ENCODE results near the gene ZNF740. TPM values are rescaled to one million over a fixed set of nuclear protein-coding genes. Genes with fewer than 3 reads are reported as not detected.

ZNF740 gene
- total and polyA plus RNA-seq, 2 of the 4 experiments (the other 2 are of a cell fraction) = 13.1 to 14.0 TPM

- Histone ChIP-seq H2BK20ac (ENCODE audit: low read depth, low read length) (no peak overlapping the region), H3K27ac (ENCODE audit: insufficient read depth, low read length) (no peak overlapping the region), H4K20me1 (ENCODE audit: insufficient read depth, low read length) (no peaks in the 10 kb centered on the region), H3K4me2 (ENCODE audit: low read depth, low read length) (no peak overlapping the region), H4K8ac (ENCODE audit: low read depth in 2 of 2, low read length in 2 of 2) (no peak overlapping the region; a peak in 1 of 4 replicates), H3K9me3 (ENCODE audit: control insufficient read depth, insufficient read depth, low read length) (no peaks in the 10 kb centered on the region), H3K9ac (ENCODE audit: low read depth, low read length) (no peak overlapping the region), H3K56ac (ENCODE audit: extremely low read depth, insufficient read depth, low read length) (no peak overlapping the region), H3K36me3 (ENCODE audit: control insufficient read depth, insufficient read depth, low read length) (peaks cover 7% of the 10 kb centered on the region; the same call in 1 of the 2 replicates), H2AFZ (replicated peaks; ENCODE audit: low read length, poor library complexity) (peak overlapping the region; percentile 14), H4K91ac (ENCODE audit: insufficient read depth, low read depth, low read length) (no peak overlapping the region), H3K9me1 (ENCODE audit: insufficient read depth, low read length) (no peaks in the 10 kb centered on the region), H3K14ac (replicated peaks; ENCODE audit: low read depth, low read length) (no peak overlapping the region), H3K27me3 (ENCODE audit: control insufficient read depth, insufficient read depth, low read length) (no peaks in the 10 kb centered on the region), H3K79me1 (ENCODE audit: low read depth in 1 of 2, low read length in 2 of 2) (no peaks in the 10 kb centered on the region), H3K4ac (ENCODE audit: low read depth, low read length) (no peak overlapping the region), H2BK120ac (ENCODE audit: low read depth, low read length) (no peak overlapping the region), H3K18ac (ENCODE audit: low read depth, low read length) (no peak overlapping the region), H2AK5ac (ENCODE audit: low read depth, low read length) (no peak overlapping the region; the same call in 1 of the 2 replicates), H2BK5ac (ENCODE audit: low read depth, low read length, poor library complexity, severe bottlenecking) (no peak overlapping the region), H2AK9ac (replicated peaks; ENCODE audit: low read depth, low read length, poor library complexity) (peak overlapping the region; percentile 43), H3K4me1 (ENCODE audit: control insufficient read depth, insufficient read depth, low read length) (0 out of 2 replicates have a peak, but pooled peaks cover 1% of the 10 kb centered on the region), H3K4me3 (ENCODE audit: insufficient read depth, low read depth, low read length) (no peak overlapping the region), H4K5ac (ENCODE audit: low read depth, low read length) (no peak overlapping the region), H3K23ac (ENCODE audit: low read depth, low read length) (no peak overlapping the region), H2BK15ac (ENCODE audit: low read depth, low read length) (no peak overlapping the region)
- ChIA-PET POLR2A (ENCODE audit: unreplicated experiment) (interaction anchor here (0.9 kb wide), 1 partner anchor 21 kb away, joined by 3 read pairs; no protein-coding TSS in a partner anchor), CTCF (interaction anchor here (0.7 to 2.4 kb wide), 9 partner anchors 13 to 185 kb away, joined by 3 to 16 read pairs (median 4); no protein-coding TSS in a partner anchor)
- TF ChIP-seq CEBPB (IDR thresholded peaks at IDR 0.05; ENCODE audit: low read depth, low read length) (no peak), RFX5 (IDR thresholded peaks at IDR 0.05; ENCODE audit: low read depth, low read length) (no peak), RCOR1 (IDR thresholded peaks at IDR 0.05; ENCODE audit: insufficient replicate concordance, low read length) (no peak), SMC3 (IDR thresholded peaks at IDR 0.05; ENCODE audit: low read depth, low read length) (no peak), RAD21 (IDR thresholded peaks at IDR 0.05; ENCODE audit: low read length) (no peak), BHLHE40 (IDR thresholded peaks at IDR 0.05; ENCODE audit: low read depth, low read length) (no peak), MAFK (IDR thresholded peaks at IDR 0.05; ENCODE audit: low read depth, low read length) (no peak), NFE2L2 (IDR thresholded peaks at IDR 0.05; ENCODE audit: low read depth, low read length) (no peak), MXI1 (IDR thresholded peaks at IDR 0.05; ENCODE audit: borderline replicate concordance, low read depth, low read length) (no peak), CHD1 (IDR thresholded peaks at IDR 0.05; ENCODE audit: low read depth, low read length) (no peak)
- TF ChIP-seq, protein P1, sequence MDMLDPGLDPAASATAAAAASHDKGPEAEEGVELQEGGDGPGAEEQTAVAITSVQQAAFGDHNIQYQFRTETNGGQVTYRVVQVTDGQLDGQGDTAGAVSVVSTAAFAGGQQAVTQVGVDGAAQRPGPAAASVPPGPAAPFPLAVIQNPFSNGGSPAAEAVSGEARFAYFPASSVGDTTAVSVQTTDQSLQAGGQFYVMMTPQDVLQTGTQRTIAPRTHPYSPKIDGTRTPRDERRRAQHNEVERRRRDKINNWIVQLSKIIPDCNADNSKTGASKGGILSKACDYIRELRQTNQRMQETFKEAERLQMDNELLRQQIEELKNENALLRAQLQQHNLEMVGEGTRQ (IDR thresholded peaks at IDR 0.05; ENCODE audit: low read depth, low read length) = no peak
- TF ChIP-seq, protein P2, sequence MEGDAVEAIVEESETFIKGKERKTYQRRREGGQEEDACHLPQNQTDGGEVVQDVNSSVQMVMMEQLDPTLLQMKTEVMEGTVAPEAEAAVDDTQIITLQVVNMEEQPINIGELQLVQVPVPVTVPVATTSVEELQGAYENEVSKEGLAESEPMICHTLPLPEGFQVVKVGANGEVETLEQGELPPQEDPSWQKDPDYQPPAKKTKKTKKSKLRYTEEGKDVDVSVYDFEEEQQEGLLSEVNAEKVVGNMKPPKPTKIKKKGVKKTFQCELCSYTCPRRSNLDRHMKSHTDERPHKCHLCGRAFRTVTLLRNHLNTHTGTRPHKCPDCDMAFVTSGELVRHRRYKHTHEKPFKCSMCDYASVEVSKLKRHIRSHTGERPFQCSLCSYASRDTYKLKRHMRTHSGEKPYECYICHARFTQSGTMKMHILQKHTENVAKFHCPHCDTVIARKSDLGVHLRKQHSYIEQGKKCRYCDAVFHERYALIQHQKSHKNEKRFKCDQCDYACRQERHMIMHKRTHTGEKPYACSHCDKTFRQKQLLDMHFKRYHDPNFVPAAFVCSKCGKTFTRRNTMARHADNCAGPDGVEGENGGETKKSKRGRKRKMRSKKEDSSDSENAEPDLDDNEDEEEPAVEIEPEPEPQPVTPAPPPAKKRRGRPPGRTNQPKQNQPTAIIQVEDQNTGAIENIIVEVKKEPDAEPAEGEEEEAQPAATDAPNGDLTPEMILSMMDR (conservative IDR thresholded peaks at IDR 0.05; ENCODE audit: low read depth, low read length) = no peak
- intact Hi-C loops (cut with micrococcal nuclease) (loop anchor here (1.0 to 5.0 kb wide), 3 partner anchors 30 to 137 kb away; partner anchors contain the start of genes MYG1 and PFDN5), in situ Hi-C loops (cut with MboI; ENCODE audit: low sequenced_read_pairs) (no loop called here), dilution Hi-C loops (cut with HindIII; ENCODE audit: low sequenced_read_pairs, unreplicated experiment) (no loop called here)
- no peak for ATAC-seq (ENCODE audit: low read depth)
- no peak for DNase-seq
- WGBS, 2 experiments (ENCODE audit: extremely low coverage in 2 of 2, insufficient read length in 1 of 2) = 88% methylated on average over 7 of the region's 16 CpGs; no CpG with 5 or more reads in 1 of the 2 experiments
- BruUV-seq (replicated peaks) = no TSS peak
Measured at GRCh38 chr12:53160000-53160399, 20.5 kb upstream of the ZNF740 start.
